AG09309 (cell line): ENCODE data around the gene PLAC1.

ENCODE experiments used
- DNase-seq: peaks from one replicate; pipeline ENCODE4 v3.0.0-alpha.2; 2010; ENCODE audit warnings: low read depth
- H3K4me3 ChIP-seq: 2 replicates; pipeline ENCODE4 v1.5.1; 2011; ENCODE audit warnings: mild to moderate bottlenecking, low read depth, low read length, moderate library complexity; ENCODE audit not compliant: control insufficient read depth
- TF ChIP-seq, protein P1 (sequence below): IDR thresholded peaks from 2 replicates; pipeline ENCODE4 v1.5.1; 2011; ENCODE audit warnings: mild to moderate bottlenecking, low read depth, low read length, inconsistent platforms; ENCODE audit not compliant: insufficient read depth, control insufficient read depth; ENCODE audit errors: missing control alignments

The PLAC1 gene

DNA sequence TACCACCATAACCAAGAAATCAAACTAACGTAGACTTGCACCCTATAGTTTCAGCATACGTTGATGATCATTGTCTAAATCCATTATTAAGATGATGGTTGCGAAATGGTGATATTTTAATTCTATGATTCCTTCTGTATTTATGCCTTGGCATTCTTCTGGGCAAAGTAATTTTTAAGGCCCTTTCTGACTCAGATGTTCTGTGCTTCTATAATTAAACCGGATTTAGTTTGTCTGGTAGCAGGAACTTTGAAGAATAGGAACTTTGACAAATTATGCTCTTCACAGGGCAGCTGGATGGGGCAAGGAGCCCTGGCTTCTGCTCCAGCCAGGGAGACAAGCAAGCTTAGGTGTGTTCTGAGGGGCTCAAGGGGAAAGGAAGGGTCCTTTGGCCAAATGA is 23.8 kb upstream of the PLAC1 start:
- TF ChIP-seq, protein P1, sequence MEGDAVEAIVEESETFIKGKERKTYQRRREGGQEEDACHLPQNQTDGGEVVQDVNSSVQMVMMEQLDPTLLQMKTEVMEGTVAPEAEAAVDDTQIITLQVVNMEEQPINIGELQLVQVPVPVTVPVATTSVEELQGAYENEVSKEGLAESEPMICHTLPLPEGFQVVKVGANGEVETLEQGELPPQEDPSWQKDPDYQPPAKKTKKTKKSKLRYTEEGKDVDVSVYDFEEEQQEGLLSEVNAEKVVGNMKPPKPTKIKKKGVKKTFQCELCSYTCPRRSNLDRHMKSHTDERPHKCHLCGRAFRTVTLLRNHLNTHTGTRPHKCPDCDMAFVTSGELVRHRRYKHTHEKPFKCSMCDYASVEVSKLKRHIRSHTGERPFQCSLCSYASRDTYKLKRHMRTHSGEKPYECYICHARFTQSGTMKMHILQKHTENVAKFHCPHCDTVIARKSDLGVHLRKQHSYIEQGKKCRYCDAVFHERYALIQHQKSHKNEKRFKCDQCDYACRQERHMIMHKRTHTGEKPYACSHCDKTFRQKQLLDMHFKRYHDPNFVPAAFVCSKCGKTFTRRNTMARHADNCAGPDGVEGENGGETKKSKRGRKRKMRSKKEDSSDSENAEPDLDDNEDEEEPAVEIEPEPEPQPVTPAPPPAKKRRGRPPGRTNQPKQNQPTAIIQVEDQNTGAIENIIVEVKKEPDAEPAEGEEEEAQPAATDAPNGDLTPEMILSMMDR: no peak
- no peak for DNase-seq

DNA sequence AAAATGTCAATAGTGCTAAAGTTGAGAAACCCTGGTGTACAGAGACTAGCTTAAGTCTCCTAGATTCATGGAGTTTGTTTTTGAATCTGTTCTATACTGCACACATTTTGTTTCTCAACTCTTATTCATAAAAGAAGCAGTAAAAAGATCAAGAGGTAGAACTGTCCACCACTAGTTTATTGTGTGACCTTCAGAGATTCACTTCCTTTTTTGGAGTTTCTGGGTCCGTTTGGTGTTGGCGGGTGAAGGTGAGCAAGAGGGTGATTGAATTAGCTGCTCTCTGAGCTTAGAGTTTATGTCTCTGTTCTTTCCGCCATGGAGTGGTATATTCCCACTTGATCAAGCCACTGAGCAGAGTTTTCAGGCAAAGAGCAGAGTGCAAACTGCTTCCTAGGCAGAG is 21.4 kb upstream of the PLAC1 start:
- no peak for DNase-seq
- TF ChIP-seq, protein P1: no peak
- no peak overlapping the region for H3K4me3 ChIP-seq

More for the DNA sequence above, 23.8 kb upstream of the PLAC1 start:
- no peak overlapping the region for H3K4me3 ChIP-seq

DNA sequence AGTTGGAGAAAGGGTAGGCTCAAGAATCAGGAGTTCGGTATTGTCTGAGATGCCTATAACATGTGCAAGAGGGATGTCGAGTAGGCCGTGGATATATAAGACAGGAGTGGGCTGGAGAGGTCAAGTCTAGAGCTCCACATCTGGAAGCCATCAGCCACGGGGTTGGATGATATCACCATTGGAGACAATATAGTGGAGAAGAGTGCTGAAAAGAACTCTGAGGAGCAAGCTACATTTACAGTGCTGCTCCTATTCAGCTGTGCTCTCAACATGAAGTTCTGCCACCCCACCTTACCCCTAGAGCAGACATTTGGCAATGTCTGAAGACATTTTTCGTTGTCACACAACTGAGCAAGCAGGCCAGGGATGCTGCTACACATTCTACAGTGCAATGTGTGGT is 20.9 kb upstream of the PLAC1 start:
- DNase-seq: no peak
- no peak overlapping the region for H3K4me3 ChIP-seq
- TF ChIP-seq, protein P1: no peak

DNA sequence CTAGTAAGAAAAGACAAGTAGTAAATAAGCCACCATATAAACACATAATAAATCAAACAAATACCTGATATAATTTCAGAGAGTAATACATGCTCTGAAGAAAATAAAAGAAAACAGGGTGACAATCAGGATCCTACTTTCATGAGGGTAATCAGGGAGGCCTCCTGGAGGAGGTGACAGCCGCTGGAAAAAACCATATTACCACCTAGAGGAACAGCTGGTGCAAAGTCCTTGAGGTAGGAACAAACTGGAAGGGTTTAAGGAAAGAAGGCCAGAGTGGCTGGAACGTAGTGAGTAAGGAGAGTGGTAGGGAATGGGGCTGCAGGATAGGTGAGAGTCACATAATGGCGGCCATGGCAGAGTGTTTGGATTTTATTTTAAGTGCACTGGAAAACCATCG is 19.1 kb upstream of the PLAC1 start:
- no peak for DNase-seq
- TF ChIP-seq, protein P1: no peak
- H3K4me3 ChIP-seq: no peak overlapping the region

DNA sequence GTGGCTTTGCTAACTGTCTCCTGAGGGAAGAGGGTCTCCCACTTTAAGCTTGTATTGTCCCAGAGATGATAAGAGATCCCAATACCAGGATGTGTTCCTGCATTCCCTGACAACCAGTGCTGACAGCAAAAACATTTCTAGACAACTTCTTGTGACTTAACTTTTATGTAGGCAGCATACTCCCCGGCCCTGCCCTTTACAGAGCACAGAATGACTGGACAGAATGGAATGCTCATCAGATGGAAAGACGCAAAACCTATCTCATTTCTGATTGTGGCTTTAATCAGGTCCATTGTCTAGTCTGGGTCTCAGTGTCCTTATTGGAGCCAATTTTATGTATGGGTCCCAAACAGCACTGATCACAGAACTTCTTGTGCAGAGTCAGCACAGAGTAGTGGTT is 18.2 kb upstream of the PLAC1 start:
- TF ChIP-seq, protein P1: no peak
- no peak for DNase-seq
- H3K4me3 ChIP-seq: no peak overlapping the region

- no peak for DNase-seq
- TF ChIP-seq, protein P1: no peak
Observed at GRCh38 chrX:134673123-134673522, 14.9 kb upstream of the PLAC1 start.

DNA sequence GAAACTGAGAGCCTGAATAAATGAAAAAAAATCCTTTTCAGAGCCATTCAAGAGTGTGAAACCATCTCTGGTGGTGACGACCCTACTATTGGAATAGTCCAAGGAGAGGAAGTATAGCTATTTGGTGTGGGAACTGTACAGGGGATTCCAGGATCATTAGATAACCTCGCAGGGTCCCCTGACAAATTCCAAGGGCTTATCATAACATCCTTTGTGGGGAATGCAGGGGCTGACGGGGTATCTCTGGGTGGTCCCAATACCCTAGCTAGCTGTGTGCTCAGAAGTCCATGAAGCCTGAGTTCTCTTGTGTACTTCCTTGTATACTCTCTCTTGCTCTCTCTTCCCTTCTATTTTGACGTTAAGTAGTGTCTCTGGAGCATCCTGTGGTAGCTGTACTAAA is 13.8 kb upstream of the PLAC1 start:
- H3K4me3 ChIP-seq: no peak overlapping the region
- TF ChIP-seq, protein P1: no peak
- DNase-seq: no peak

More at GRCh38 chrX:134673123-134673522, 14.9 kb upstream of the PLAC1 start:
- no peak overlapping the region for H3K4me3 ChIP-seq
